Measurements from ENCODE around the gene DCT.

DNA sequence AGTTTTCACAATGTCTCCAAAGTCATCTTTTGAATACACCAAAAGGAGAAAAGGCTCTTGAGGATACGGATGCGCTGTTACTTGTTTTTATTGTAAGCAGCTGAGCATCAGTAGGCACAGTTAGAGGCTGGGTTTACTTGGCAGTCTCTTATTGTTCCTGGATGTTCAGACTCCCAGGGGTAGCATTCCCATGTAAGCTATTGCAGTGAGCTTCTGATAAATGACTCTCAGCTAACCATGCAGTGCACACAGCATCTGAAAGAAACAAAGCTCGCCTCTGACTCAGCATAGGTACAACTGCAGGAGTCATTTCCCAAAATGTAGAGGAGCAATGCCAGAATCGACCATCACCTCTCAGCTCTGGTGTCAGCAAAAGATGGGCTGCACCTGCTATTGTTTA is 84.8 kb downstream of the DCT start:
- TF ChIP-seq, protein P1, sequence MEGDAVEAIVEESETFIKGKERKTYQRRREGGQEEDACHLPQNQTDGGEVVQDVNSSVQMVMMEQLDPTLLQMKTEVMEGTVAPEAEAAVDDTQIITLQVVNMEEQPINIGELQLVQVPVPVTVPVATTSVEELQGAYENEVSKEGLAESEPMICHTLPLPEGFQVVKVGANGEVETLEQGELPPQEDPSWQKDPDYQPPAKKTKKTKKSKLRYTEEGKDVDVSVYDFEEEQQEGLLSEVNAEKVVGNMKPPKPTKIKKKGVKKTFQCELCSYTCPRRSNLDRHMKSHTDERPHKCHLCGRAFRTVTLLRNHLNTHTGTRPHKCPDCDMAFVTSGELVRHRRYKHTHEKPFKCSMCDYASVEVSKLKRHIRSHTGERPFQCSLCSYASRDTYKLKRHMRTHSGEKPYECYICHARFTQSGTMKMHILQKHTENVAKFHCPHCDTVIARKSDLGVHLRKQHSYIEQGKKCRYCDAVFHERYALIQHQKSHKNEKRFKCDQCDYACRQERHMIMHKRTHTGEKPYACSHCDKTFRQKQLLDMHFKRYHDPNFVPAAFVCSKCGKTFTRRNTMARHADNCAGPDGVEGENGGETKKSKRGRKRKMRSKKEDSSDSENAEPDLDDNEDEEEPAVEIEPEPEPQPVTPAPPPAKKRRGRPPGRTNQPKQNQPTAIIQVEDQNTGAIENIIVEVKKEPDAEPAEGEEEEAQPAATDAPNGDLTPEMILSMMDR (IDR thresholded peaks at IDR 0.05; ENCODE audit: extremely low read depth in 1 of 2, insufficient read depth in 1 of 2, low read depth in 1 of 2, low read length in 2 of 2) = no peak
- no peak for TF ChIP-seq POLR2A (IDR thresholded peaks at IDR 0.05; ENCODE audit: low read depth, low read length)
- TF ChIP-seq EZH2 (IDR thresholded peaks at IDR 0.05; ENCODE audit: borderline replicate concordance, low read depth, low read length, severe bottlenecking) = no peak
- no peak for TF ChIP-seq GATA2 (IDR thresholded peaks at IDR 0.05; ENCODE audit: insufficient read depth, insufficient read length, low read depth, low read length)
- TF ChIP-seq, protein P2, sequence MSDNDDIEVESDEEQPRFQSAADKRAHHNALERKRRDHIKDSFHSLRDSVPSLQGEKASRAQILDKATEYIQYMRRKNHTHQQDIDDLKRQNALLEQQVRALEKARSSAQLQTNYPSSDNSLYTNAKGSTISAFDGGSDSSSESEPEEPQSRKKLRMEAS (IDR thresholded peaks at IDR 0.05; ENCODE audit: insufficient read depth, insufficient read length) = no peak
- no peak for TF ChIP-seq POLR2AphosphoS5 (IDR thresholded peaks at IDR 0.05; ENCODE audit: insufficient read depth, low read depth, low read length)

Measured in endothelial cell of umbilical vein (primary cell).